Measurements from ENCODE around the gene TRPT1.
A peak's percentile ranks its signal among the peaks of the same experiment; 100 is the strongest.
"Not testable (repeated sequence)": the region's sequence is repeated elsewhere in the genome, so short reads cannot be mapped to it uniquely, and the experiment has no call there.

Gene TRPT1

GRCh38 chr11:64246871-64247728 is 21.1 kb upstream of the TRPT1 start, which contains the start of gene PPP1R14B:
Gene PPP1R14B, minus strand, starts transcription at chr11:64246943. Its CDS starts 270 bp downstream, at chr11:64246673.
- peak within 1 kb of the TSS; percentile 91 for H3K4me3 ChIP-seq (ENCODE audit: low read depth, low read length)
- DNase-seq (ENCODE audit: low read depth): peak; percentile 51

- not testable (repeated sequence) for DNase-seq (ENCODE audit: low read depth)
- peak overlapping the region; percentile 91 for H3K4me3 ChIP-seq (ENCODE audit: low read depth, low read length)
These were observed 20.6 kb upstream of the TRPT1 start for GRCh38 chr11:64246621-64246870.

- peak; percentile 81 for DNase-seq (ENCODE audit: low read depth)
- H3K4me3 ChIP-seq (ENCODE audit: low read depth, low read length): peak overlapping the region; percentile 91
These were observed 20.0 kb upstream of the TRPT1 start for GRCh38 chr11:64245797-64246620.

DNA sequence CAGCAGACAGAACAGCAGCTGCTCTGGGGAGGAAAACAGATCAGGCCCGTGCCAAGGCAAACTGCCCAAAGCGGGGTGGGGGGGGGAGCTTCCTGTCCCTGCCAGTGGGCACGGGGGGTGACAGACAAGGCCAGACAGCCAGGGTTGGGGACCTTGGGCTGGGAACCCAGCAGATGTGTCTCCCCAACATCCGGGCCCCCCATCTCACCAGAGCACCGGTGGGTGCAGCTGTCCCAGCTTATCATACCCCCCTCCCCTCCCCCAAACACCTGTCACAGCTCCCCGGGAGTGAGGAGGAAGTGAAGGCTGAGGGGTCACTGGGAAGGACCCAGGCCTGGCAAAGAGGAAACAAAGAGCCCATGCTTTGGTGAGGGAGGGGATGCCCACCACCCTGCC is 19.4 kb upstream of the TRPT1 start:
- H3K4me3 ChIP-seq (ENCODE audit: low read depth, low read length): peak overlapping the region; percentile 91
- DNase-seq (ENCODE audit: low read depth): no peak

- H3K4me3 ChIP-seq (ENCODE audit: low read depth, low read length): peak overlapping the region; percentile 91
- DNase-seq (ENCODE audit: low read depth): no peak
These were observed 19.0 kb upstream of the TRPT1 start for GRCh38 chr11:64244966-64245365.

DNA sequence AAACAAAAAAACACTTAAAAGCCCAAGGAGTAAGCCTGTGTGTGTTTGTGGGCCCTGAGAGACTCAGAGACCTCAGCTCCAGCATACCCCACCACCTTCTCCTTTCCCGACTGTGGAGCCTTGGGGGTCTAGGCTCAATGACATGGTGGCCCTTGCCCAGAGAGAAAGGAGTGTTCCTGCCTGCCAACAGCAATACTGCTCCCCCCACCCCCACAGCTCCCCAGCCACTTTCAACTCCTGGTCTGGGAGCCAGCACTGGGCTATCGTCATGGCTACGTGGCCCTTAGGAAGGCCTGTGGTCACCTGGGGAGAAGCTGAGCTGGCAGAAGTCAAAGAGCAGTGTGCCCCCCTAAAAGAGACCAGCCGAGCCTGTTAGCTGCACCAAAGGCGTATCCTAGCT is 18.1 kb upstream of the TRPT1 start:
- peak overlapping the region; percentile 7 for H3K4me3 ChIP-seq (ENCODE audit: low read depth, low read length)
- no peak for DNase-seq (ENCODE audit: low read depth)

DNA sequence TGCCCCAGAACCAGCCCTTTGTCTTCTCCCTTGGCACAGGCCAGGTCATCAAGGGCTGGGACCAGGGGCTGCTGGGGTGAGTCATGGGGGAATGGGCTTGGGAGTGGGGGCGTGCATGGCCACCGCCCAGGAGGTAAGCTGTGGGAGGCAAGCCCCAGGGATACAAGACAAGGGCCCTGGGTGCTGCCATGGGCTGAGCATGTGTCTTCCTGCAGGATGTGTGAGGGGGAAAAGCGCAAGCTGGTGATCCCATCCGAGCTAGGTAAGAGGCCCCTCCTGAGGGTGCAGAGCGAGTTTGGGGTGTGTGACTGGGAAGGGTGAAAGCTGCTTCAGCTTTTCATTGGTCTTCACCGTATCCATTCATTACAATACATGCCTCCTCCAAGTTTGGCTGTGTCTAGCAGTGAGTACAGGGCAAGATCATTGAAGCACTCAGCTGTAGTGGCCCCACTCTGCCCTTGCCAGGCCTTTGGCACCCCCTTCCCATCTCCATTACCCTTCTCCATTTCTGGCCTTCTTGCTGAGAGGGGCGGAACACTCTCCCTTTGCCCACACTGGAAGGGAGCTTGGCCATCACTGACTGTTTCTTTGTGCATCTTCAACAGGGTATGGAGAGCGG is 17.4 kb upstream of the TRPT1 start:
- H3K4me3 ChIP-seq (ENCODE audit: low read depth, low read length): peak overlapping the region; percentile 84
- no peak for DNase-seq (ENCODE audit: low read depth)

GRCh38 chr11:64241491-64242374 is 15.7 kb upstream of the TRPT1 start:
- H3K4me3 ChIP-seq (ENCODE audit: low read depth, low read length): peak overlapping the region; percentile 84
- DNase-seq (ENCODE audit: low read depth): no peak

- peak; percentile 95 for DNase-seq (ENCODE audit: low read depth)
- H3K4me3 ChIP-seq (ENCODE audit: low read depth, low read length): peak overlapping the region; percentile 84
These were observed 15.2 kb upstream of the TRPT1 start for GRCh38 chr11:64241241-64241490.

DNA sequence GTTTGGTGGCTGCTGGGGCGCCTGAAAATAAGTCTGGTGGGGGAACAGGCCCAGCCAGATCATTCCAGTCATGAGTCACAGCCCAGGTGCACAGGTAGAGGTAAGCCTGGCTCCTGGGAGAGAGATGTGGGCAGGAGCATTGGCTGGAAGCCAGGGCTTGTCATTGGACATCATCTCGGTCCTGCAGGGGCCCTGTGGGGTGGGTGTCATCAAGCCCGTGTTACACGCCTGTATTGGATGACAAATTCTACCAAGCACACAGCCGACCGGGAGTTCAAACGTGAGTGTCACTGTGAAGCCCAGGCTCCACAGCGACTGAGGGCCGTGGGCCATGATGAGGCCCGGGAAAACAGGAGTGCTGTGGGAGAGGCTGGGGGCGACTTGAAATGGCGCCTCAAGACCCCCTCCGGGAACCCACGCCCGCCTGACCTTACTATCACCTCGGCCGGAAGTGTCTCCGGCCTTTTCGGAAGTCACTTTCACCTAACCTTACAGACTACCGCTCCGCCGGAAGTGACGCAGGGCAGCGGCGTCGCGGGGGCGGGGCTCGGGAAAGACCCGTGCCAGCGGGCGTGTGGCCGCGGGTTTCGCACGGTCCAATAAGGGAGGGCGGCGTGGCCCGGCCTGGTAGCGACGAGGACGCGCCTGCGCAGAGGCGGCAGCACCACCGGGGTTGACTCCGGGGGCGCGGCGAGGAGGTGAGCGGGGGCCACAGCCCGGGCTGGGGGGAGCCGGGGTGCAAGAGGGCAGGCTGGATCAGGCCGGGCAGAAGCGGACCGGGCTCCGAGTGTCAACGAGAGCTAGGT is 14.7 kb upstream of the TRPT1 start, which contains the start of gene FKBP2:
Gene FKBP2, plus strand, starts transcription at position 661 of the 806 bp plus-strand sequence. CDS start 1,293 bp downstream, outside the sequence.
- peak within 1 kb of the TSS; percentile 84 for H3K4me3 ChIP-seq (ENCODE audit: low read depth, low read length)
- peak; percentile 89 for DNase-seq (ENCODE audit: low read depth)

DNA sequence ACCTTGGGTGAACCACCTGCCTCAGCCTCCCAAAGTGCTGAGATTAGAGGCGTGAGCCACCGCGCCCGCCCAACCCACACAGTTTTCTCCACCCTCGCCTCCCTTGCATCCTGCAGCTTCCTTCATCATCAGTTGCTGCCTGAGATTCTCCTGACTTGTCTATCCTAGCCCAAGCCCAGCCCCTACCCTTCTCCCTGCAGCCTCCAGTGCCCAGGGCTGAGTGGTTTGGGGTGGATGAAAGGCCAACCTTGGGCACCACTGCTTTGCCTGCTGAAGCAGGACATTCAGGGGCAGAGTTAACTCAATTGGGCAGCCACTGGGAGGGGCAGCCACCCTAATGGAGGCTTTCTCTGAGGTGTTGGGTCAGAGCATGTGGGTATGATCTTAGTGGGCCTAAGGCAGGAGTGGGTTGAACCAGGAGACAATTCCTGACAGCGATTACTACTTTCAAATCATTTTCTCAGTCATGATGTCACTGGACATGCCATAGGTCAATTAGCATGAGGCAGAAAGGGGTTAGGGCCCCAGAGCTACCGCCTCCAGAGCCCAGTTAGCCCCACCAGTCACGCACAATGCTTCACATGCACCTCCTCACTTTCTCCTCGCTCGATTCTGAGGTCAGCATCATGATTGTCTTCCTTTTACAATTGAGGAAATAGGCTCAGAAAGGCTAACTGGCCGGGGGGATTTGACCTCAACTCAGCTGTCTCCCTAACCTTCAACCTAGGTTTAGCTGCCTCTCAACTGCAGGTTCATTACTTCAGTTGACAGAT is 13.9 kb upstream of the TRPT1 start:
- peak overlapping the region; percentile 84 for H3K4me3 ChIP-seq (ENCODE audit: low read depth, low read length)
- DNase-seq (ENCODE audit: low read depth): no peak

- H3K4me3 ChIP-seq (ENCODE audit: low read depth, low read length): no peak overlapping the region
These were observed 13.0 kb upstream of the TRPT1 start for GRCh38 chr11:64238999-64239398.

GRCh38 chr11:64238076-64238475 is 12.1 kb upstream of the TRPT1 start:
- H3K4me3 ChIP-seq (ENCODE audit: low read depth, low read length): no peak overlapping the region
- no peak for DNase-seq (ENCODE audit: low read depth)

More at GRCh38 chr11:64238999-64239398, 13.0 kb upstream of the TRPT1 start:
- no peak for DNase-seq (ENCODE audit: low read depth)

DNA sequence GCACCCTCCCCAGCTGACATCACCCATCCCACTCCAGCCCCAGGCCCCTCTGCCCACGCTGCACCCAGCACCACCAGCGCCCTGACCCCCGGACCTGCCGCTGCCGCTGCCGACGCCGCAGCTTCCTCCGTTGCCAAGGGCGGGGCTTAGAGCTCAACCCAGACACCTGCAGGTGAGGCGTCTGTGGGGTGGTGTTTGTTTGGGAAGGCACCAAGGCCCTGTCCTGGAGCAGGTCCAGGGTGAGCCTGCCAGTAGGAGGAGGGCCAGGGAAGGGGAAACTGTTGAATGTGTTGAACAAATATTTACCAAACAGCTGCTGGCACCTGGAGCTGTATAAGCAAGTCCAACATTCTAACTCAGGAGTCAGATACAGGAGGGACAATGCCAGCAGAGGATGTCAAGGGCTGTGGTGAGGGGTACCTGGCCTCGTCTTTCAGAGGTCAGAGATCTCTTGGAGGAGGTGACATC is 11.5 kb upstream of the TRPT1 start:
- DNase-seq (ENCODE audit: low read depth): no peak
- H3K4me3 ChIP-seq (ENCODE audit: low read depth, low read length): no peak overlapping the region

GRCh38 chr11:64235437-64236161 is 9.6 kb upstream of the TRPT1 start:
- DNase-seq (ENCODE audit: low read depth): no peak
- peak overlapping the region; percentile 71 for H3K4me3 ChIP-seq (ENCODE audit: low read depth, low read length)

DNA sequence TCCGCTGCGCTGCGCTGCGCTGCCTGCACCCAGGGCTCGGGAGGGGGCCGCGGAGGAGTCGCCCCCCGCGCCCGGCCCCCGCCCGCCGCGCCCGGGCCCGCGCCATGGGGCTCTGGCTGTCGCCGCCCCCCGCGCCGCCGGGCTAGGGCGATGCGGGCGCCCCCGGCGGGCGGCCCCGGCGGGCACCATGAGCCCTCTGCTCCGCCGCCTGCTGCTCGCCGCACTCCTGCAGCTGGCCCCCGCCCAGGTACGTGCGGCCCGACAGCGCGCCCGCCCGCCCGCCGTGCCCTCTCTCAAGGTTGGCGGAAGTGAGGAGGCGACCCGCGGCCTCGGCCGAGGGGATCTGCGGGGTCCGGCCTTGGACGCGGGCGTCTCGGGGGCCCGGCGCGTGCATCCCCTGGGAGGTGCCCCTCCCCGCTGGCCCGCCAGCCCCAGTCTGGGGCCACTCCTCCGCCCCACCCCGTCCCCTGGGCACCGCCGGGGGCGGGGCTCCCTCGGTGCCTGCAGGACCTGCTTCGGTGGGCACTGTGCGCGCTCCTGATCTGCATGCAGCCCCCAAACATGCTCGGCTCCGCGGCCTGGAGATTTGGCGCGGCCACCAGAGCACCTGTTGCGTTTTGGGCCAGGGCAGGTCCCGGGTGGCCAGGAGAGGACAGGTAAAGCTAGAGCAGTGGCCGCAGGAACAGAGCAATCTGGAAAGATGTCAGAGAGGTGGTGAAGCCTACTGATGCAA is 8.8 kb upstream of the TRPT1 start:
- DNase-seq (ENCODE audit: low read depth): no peak
- peak overlapping the region; percentile 71 for H3K4me3 ChIP-seq (ENCODE audit: low read depth, low read length)

All from skeletal muscle cell (primary cell).